MM.1S (cell line): Measurements from ENCODE around the gene ZNF628.
"Not testable (repeated sequence)": the region's sequence is repeated elsewhere in the genome, so short reads cannot be mapped to it uniquely, and the experiment has no call there.

Experiments
- DNase-seq: peaks from one replicate; pipeline ENCODE4 v3.0.0-alpha.2; 2015
- H2AFZ ChIP-seq: fragments of 300-600 bp; sonication (generic); 2 replicates; pipeline ENCODE4 v1.6.0; 2016; ENCODE audit warnings: antibody characterized with exemption, low read length
- H3F3A ChIP-seq: fragments of 300-600 bp; sonication (generic); 2 replicates; pipeline ENCODE4 v1.6.1; 2016; ENCODE audit warnings: mild to moderate bottlenecking, antibody characterized with exemption, low read length, moderate library complexity, mixed read lengths; ENCODE audit not compliant: insufficient read depth
- H3K27ac ChIP-seq: fragments of 300-600 bp; sonication (generic); 2 replicates; pipeline ENCODE4 v1.5.1; 2016; ENCODE audit warnings: mild to moderate bottlenecking, low read length
- H3K27me3 ChIP-seq: fragments of 300-600 bp; sonication (generic); replicated peaks from 2 replicates; pipeline ENCODE4 v1.6.0; 2016; ENCODE audit warnings: low read length; ENCODE audit not compliant: insufficient read depth
- H3K36me3 ChIP-seq: fragments of 300-600 bp; sonication (generic); replicated peaks from 2 replicates; pipeline ENCODE4 v1.6.1; 2016; ENCODE audit warnings: mild to moderate bottlenecking, low read length, mixed read lengths; ENCODE audit not compliant: insufficient read depth
- H3K4me1 ChIP-seq: fragments of 300-600 bp; sonication (generic); 2 replicates; pipeline ENCODE4 v1.6.1; 2016; ENCODE audit warnings: low read length, mixed read lengths
- H3K4me2 ChIP-seq: fragments of 300-600 bp; sonication (generic); 2 replicates; pipeline ENCODE4 v1.6.0; 2016; ENCODE audit warnings: low read depth, low read length
- H3K4me3 ChIP-seq: fragments of 300-600 bp; sonication (generic); 2 replicates; pipeline ENCODE4 v1.5.1; 2016; ENCODE audit warnings: low read length, mixed read lengths
- H3K79me2 ChIP-seq: fragments of 300-600 bp; sonication (generic); 2 replicates; pipeline ENCODE4 v1.6.1; 2016; ENCODE audit warnings: mixed run types, low read length, mixed read lengths
- H3K9ac ChIP-seq: fragments of 300-600 bp; sonication (generic); 2 replicates; pipeline ENCODE4 v1.6.1; 2016; ENCODE audit warnings: low read length, mixed read lengths
- H3K9me2 ChIP-seq: fragments of 300-600 bp; sonication (generic); replicated peaks from 2 replicates; pipeline ENCODE4 v1.6.1; 2016; ENCODE audit warnings: mild to moderate bottlenecking, low read length, mixed read lengths; ENCODE audit not compliant: insufficient read depth
- H3K9me3 ChIP-seq: fragments of 300-600 bp; sonication (generic); replicated peaks from 2 replicates; pipeline ENCODE4 v1.6.1; 2016; ENCODE audit warnings: mild to moderate bottlenecking, low read length, mixed read lengths; ENCODE audit not compliant: insufficient read depth
- H4K20me1 ChIP-seq: fragments of 300-600 bp; sonication (generic); 2 replicates; pipeline ENCODE4 v1.6.1; 2016; ENCODE audit warnings: mild to moderate bottlenecking, low read length, moderate library complexity, mixed read lengths; ENCODE audit not compliant: insufficient read depth
- EZH2 ChIP-seq: fragments of 300-600 bp; sonication (generic); optimal IDR thresholded peaks from 2 replicates; pipeline ENCODE3; 2017; ENCODE audit warnings: low read depth, mild to moderate bottlenecking, antibody characterized with exemption, low read length, mixed read lengths
- EZH2phosphoT487 ChIP-seq: fragments of 300-600 bp; sonication (generic); IDR thresholded peaks from 2 replicates; pipeline ENCODE4 v1.6.1; 2018; ENCODE audit warnings: antibody characterized with exemption, low read length
- TF ChIP-seq, protein P1 (sequence below): fragments of 300-600 bp; sonication (generic); IDR thresholded peaks from 2 replicates; pipeline ENCODE4 v1.5.1; 2016; ENCODE audit warnings: antibody characterized with exemption, low read length, mixed read lengths

ZNF628 gene

GRCh38 chr19:55495646-55496349 lies 19.4 kb downstream of the ZNF628 start:
- no peaks in the 10 kb centered on the region for H3K36me3 ChIP-seq
- no peaks in the 10 kb centered on the region for H3K9me3 ChIP-seq
- H3K9ac ChIP-seq, result no peak overlapping the region
- DNase-seq, result no peak
- no peak overlapping the region for H3K27ac ChIP-seq
- H3F3A ChIP-seq, result no peaks in the 10 kb centered on the region
- H3K79me2 ChIP-seq, result no peaks in the 10 kb centered on the region
- no peaks in the 10 kb centered on the region for H3K9me2 ChIP-seq
- H4K20me1 ChIP-seq, result no peaks in the 10 kb centered on the region
- H3K4me3 ChIP-seq, result no peak overlapping the region
- no peaks in the 10 kb centered on the region for H3K4me1 ChIP-seq
- TF ChIP-seq EZH2, result no peak
- TF ChIP-seq, protein P1, sequence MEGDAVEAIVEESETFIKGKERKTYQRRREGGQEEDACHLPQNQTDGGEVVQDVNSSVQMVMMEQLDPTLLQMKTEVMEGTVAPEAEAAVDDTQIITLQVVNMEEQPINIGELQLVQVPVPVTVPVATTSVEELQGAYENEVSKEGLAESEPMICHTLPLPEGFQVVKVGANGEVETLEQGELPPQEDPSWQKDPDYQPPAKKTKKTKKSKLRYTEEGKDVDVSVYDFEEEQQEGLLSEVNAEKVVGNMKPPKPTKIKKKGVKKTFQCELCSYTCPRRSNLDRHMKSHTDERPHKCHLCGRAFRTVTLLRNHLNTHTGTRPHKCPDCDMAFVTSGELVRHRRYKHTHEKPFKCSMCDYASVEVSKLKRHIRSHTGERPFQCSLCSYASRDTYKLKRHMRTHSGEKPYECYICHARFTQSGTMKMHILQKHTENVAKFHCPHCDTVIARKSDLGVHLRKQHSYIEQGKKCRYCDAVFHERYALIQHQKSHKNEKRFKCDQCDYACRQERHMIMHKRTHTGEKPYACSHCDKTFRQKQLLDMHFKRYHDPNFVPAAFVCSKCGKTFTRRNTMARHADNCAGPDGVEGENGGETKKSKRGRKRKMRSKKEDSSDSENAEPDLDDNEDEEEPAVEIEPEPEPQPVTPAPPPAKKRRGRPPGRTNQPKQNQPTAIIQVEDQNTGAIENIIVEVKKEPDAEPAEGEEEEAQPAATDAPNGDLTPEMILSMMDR, result no peak
- TF ChIP-seq EZH2phosphoT487, result no peak
- no peak overlapping the region for H3K4me2 ChIP-seq
- no peak overlapping the region for H2AFZ ChIP-seq
- peaks cover 98% of the 10 kb centered on the region for H3K27me3 ChIP-seq

DNA sequence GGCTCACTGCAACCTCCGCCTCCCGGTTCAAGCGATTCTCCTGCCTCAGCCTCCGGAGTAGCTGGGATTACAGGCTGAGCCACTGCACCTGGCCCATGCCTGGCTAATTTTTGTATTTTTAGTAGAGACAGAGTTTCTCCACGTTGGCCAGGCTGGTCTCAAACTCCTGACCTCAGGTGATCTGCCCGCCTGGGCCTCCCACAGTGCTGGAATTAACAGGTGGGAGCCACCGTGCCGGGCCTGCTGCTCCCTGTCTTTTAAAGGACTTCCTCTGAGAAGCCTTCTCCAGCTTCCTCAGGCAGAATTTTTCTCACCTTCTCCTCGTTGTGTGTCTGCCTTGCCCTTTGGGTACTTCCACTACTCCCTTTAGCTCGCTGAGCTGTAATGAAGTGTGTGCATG lies 20.4 kb downstream of the ZNF628 start:
- H3K9ac ChIP-seq, DNase-seq, H2AFZ ChIP-seq, H3F3A ChIP-seq, H3K36me3 ChIP-seq, H3K4me2 ChIP-seq, H3K27ac ChIP-seq, H3K79me2 ChIP-seq, H3K9me2 ChIP-seq, H3K4me1 ChIP-seq, H3K4me3 ChIP-seq, H3K9me3 ChIP-seq, H4K20me1 ChIP-seq: not testable (repeated sequence)
- H3K27me3 ChIP-seq, result peaks cover 98% of the 10 kb centered on the region

- Histone ChIP-seq H3K4me3 (no peak overlapping the region), H3K79me2 (no peaks in the 10 kb centered on the region), H4K20me1 (no peaks in the 10 kb centered on the region), H3F3A (no peaks in the 10 kb centered on the region), H3K9ac (no peak overlapping the region), H3K4me1 (0 out of 2 replicates have a peak, but pooled peaks cover 5% of the 10 kb centered on the region), H3K9me3 (no peaks in the 10 kb centered on the region), H2AFZ (no peak overlapping the region), H3K9me2 (no peaks in the 10 kb centered on the region), H3K27ac (no peak overlapping the region), H3K4me2 (no peak overlapping the region), H3K27me3 (peaks cover 96% of the 10 kb centered on the region), H3K36me3 (no peaks in the 10 kb centered on the region)
- DNase-seq, result no peak
- TF ChIP-seq, protein P1, result no peak
- TF ChIP-seq EZH2phosphoT487, result no peak
- no peak for TF ChIP-seq EZH2
These were observed 21.3 kb downstream of the ZNF628 start for GRCh38 chr19:55497763-55498162.

DNA sequence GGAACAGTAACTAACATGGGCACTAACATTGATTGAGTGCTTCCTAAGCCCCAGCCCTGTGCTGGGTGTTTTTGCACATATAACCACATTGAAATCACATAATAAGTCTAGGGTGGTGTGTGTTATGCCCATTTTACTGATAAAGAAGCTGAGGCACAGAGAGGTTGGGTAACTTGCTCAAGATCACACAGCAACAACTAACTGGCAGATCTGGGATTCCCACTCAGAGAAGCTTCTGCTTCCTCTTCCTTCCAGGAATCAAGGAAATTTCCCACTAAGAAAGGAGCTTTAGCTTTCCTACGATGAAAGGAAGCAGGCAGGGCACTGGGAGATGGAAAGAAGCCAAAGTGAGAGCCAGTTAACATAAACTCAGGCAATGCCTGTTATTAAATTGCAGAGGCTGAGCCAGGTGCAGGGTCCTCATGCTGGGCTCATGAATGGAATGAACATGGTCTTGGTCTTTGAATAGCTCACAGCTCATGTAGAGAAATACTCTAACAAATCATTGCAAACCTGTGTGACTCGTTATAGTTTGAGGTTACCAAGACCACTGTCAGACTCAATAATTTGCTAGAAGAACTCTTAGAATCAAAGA lies 21.9 kb downstream of the ZNF628 start:
- Histone ChIP-seq H3K9ac (no peak overlapping the region), H3F3A (no peaks in the 10 kb centered on the region), H3K27ac (no peak overlapping the region), H3K4me1 (peaks cover 6% of the 10 kb centered on the region; the same call in 1 of the 2 replicates), H3K4me2 (no peak overlapping the region), H2AFZ (no peak overlapping the region), H3K79me2 (no peaks in the 10 kb centered on the region), H3K9me3 (no peaks in the 10 kb centered on the region), H4K20me1 (no peaks in the 10 kb centered on the region), H3K9me2 (no peaks in the 10 kb centered on the region), H3K36me3 (no peaks in the 10 kb centered on the region), H3K27me3 (peaks cover 94% of the 10 kb centered on the region), H3K4me3 (no peak overlapping the region)
- TF ChIP-seq EZH2 (no peak), EZH2phosphoT487 (no peak)
- TF ChIP-seq, protein P1, result no peak
- no peak for DNase-seq
